ENCODE results near the gene SLC2A8. TPM values are rescaled to one million over a fixed set of nuclear protein-coding genes. Genes with fewer than 3 reads are reported as not detected.

SLC2A8 gene
- total and polyA plus RNA-seq, 2 experiments from 2014 or later: 9.6 to 9.9 TPM

GRCh38 chr9:127452691-127453090 lies 55.7 kb downstream of the SLC2A8 start:
- Histone ChIP-seq H4K20me1 (ENCODE audit: insufficient read depth) (peaks cover 22% of the 10 kb centered on the region), H3K9ac (no peak overlapping the region), H3K4me3 (peak overlapping the region; percentile 91), H3K36me3 (ENCODE audit: low read depth) (peaks cover 16% of the 10 kb centered on the region), H3K27me3 (replicated peaks; ENCODE audit: insufficient read depth) (no peaks in the 10 kb centered on the region), H3K9me2 (ENCODE audit: insufficient read depth) (no peaks in the 10 kb centered on the region), H3K9me3 (ENCODE audit: low read depth) (no peaks in the 10 kb centered on the region), H3K4me1 (ENCODE audit: insufficient read depth) (0 out of 2 replicates have a peak, but pooled peaks cover 14% of the 10 kb centered on the region), H2AFZ (no peak overlapping the region), H3K4me2 (ENCODE audit: unreplicated experiment) (peak overlapping the region; percentile 84), H3F3A (ENCODE audit: insufficient read depth) (peaks cover 29% of the 10 kb centered on the region), H3K27ac (no peak overlapping the region), H3K79me2 (ENCODE audit: insufficient read depth) (peaks cover 50% of the 10 kb centered on the region)
- in situ Hi-C loops (cut with MboI): no loop called here
- DNase-seq: no peak
- 88 to 93% methylated on average over 4 of the region's 4 CpGs for WGBS, 2 experiments (ENCODE audit: low coverage in 1 of 2, low lambda C conversion rate in 2 of 2, missing lambda C conversion rate in 2 of 2)
- TF ChIP-seq EZH2 (IDR thresholded peaks at IDR 0.05; ENCODE audit: insufficient read depth, poor library complexity, severe bottlenecking): no peak
- no peak for TF ChIP-seq EZH2phosphoT487 (IDR thresholded peaks at IDR 0.05; ENCODE audit: insufficient read depth, low read depth)

- in situ Hi-C loops (cut with MboI): no loop called here
- TF ChIP-seq EZH2phosphoT487 (IDR thresholded peaks at IDR 0.05; ENCODE audit: insufficient read depth, low read depth) (no peak), EZH2 (IDR thresholded peaks at IDR 0.05; ENCODE audit: insufficient read depth, poor library complexity, severe bottlenecking) (no peak)
- peak; percentile 28 for DNase-seq
- 81 to 87% methylated on average over 6 of the region's 6 CpGs for WGBS, 2 experiments (ENCODE audit: low coverage in 1 of 2, low lambda C conversion rate in 2 of 2, missing lambda C conversion rate in 2 of 2)
- Histone ChIP-seq H3K27me3 (replicated peaks; ENCODE audit: insufficient read depth) (no peaks in the 10 kb centered on the region), H3K9me2 (ENCODE audit: insufficient read depth) (no peaks in the 10 kb centered on the region), H3K4me1 (ENCODE audit: insufficient read depth) (0 out of 2 replicates have a peak, but pooled peaks cover 3% of the 10 kb centered on the region), H3K27ac (no peak overlapping the region), H2AFZ (no peak overlapping the region), H3K36me3 (ENCODE audit: low read depth) (0 out of 2 replicates have a peak, but pooled peaks cover 8% of the 10 kb centered on the region), H3K9ac (no peak overlapping the region), H3K79me2 (ENCODE audit: insufficient read depth) (peaks cover 23% of the 10 kb centered on the region), H3K4me3 (no peak overlapping the region), H3K4me2 (ENCODE audit: unreplicated experiment) (no peak overlapping the region), H3F3A (ENCODE audit: insufficient read depth) (peaks cover 1% of the 10 kb centered on the region), H3K9me3 (ENCODE audit: low read depth) (no peaks in the 10 kb centered on the region), H4K20me1 (ENCODE audit: insufficient read depth) (no peaks in the 10 kb centered on the region; the same call in 1 of the 2 replicates)
Observed at GRCh38 chr9:127455324-127455992, 58.5 kb downstream of the SLC2A8 start.

- Histone ChIP-seq H4K20me1 (ENCODE audit: insufficient read depth) (no peaks in the 10 kb centered on the region), H3K9ac (no peak overlapping the region), H3K27me3 (replicated peaks; ENCODE audit: insufficient read depth) (no peaks in the 10 kb centered on the region), H3F3A (ENCODE audit: insufficient read depth) (no peaks in the 10 kb centered on the region), H3K79me2 (ENCODE audit: insufficient read depth) (peaks cover 8% of the 10 kb centered on the region), H3K4me1 (ENCODE audit: insufficient read depth) (0 out of 2 replicates have a peak, but pooled peaks cover 2% of the 10 kb centered on the region), H2AFZ (no peak overlapping the region), H3K4me3 (no peak overlapping the region), H3K9me2 (ENCODE audit: insufficient read depth) (no peaks in the 10 kb centered on the region), H3K27ac (no peak overlapping the region), H3K9me3 (ENCODE audit: low read depth) (no peaks in the 10 kb centered on the region), H3K36me3 (ENCODE audit: low read depth) (0 out of 2 replicates have a peak, but pooled peaks cover 9% of the 10 kb centered on the region), H3K4me2 (ENCODE audit: unreplicated experiment) (no peak overlapping the region)
- 79% methylated on average over 14 to 17 of the region's 17 CpGs for WGBS, 2 experiments (ENCODE audit: low coverage in 1 of 2, low lambda C conversion rate in 2 of 2, missing lambda C conversion rate in 2 of 2)
- in situ Hi-C loops (cut with MboI): no loop called here
- DNase-seq: no peak
- TF ChIP-seq EZH2phosphoT487 (IDR thresholded peaks at IDR 0.05; ENCODE audit: insufficient read depth, low read depth) (no peak), EZH2 (IDR thresholded peaks at IDR 0.05; ENCODE audit: insufficient read depth, poor library complexity, severe bottlenecking) (no peak)
Observed at GRCh38 chr9:127457191-127457878, 60.4 kb downstream of the SLC2A8 start.

Small RNAs within 50 kb of the gene (small RNA-seq; reads per million reads assigned to genes)
- 25.4 reads per million, percentile 90 among the genes with 10 or more reads in this experiment for gene SNORA65 (ENCODE audit: low read depth, low replicate concordance)

Other genes starting within 250 kb of the SLC2A8 start
- gene GARNL3, start 132.4 kb upstream of the SLC2A8 start, total RNA-seq (2014; rRNA removed; shearing (Covaris generic)): 0.13 and 0.43 TPM in 2 replicates
- 0.22 and 1.3 TPM in 2 replicates for gene GARNL3, start 132.4 kb upstream of the SLC2A8 start, polyA plus RNA-seq (2016; fragmentation: Nextera tagmentation; extraction: Ambion mirVana)
- gene ZNF79, start 27.2 kb downstream of the SLC2A8 start, total RNA-seq (2014; rRNA removed; shearing (Covaris generic)): 3.4 and 6.9 TPM in 2 replicates
- gene ZNF79, start 27.2 kb downstream of the SLC2A8 start, polyA plus RNA-seq (2016; fragmentation: Nextera tagmentation; extraction: Ambion mirVana): 4.2 and 4.4 TPM in 2 replicates
- gene RPL12, start 54.2 kb downstream of the SLC2A8 start, total RNA-seq (2014; rRNA removed; shearing (Covaris generic)): 1,255 and 1,676 TPM in 2 replicates
- gene RPL12, start 54.2 kb downstream of the SLC2A8 start, polyA plus RNA-seq (2016; fragmentation: Nextera tagmentation; extraction: Ambion mirVana): 576 and 594 TPM in 2 replicates
- gene LRSAM1, start 54.3 kb downstream of the SLC2A8 start, total RNA-seq (2014; rRNA removed; shearing (Covaris generic)): 10.5 and 15.5 TPM in 2 replicates
- 14.9 TPM in 2 replicates for gene LRSAM1, start 54.3 kb downstream of the SLC2A8 start, polyA plus RNA-seq (2016; fragmentation: Nextera tagmentation; extraction: Ambion mirVana)
- 28.5 and 61.8 TPM in 2 replicates for gene STXBP1, start 215.1 kb downstream of the SLC2A8 start, total RNA-seq (2014; rRNA removed; shearing (Covaris generic))
- gene STXBP1, start 215.1 kb downstream of the SLC2A8 start, polyA plus RNA-seq (2016; fragmentation: Nextera tagmentation; extraction: Ambion mirVana): 42.3 and 43.7 TPM in 2 replicates

Data from GM23248 (cell line).